GM18508 (cell line): Measurements from ENCODE around the gene TRIAP1.
"Not testable (repeated sequence)": the region's sequence is repeated elsewhere in the genome, so short reads cannot be mapped to it uniquely, and the experiment has no call there.

Experiments used
- ATAC-seq: cut with Tn5 transposase; IDR thresholded peaks from one replicate; pipeline ENCODE4 v1.9.1; 2021; ENCODE audit warnings: moderate number of reproducible peaks; ENCODE audit not compliant: insufficient read depth, unreplicated experiment

The TRIAP1 gene

GRCh38 chr12:120469450-120470149 lies 23.4 kb upstream of the TRIAP1 start, which contains the start of gene SRSF9:
Gene SRSF9 (minus strand): TSS chr12:120469748. CDS start chr12:120469609, 139 bp downstream.
- ATAC-seq: peak; percentile 64

- ATAC-seq: no peak
Measured at GRCh38 chr12:120468821-120469449, 22.8 kb upstream of the TRIAP1 start.

- no peak for ATAC-seq
Measured at GRCh38 chr12:120468325-120468820, 22.2 kb upstream of the TRIAP1 start.

- no peak for ATAC-seq
Measured at GRCh38 chr12:120467439-120467838, 21.3 kb upstream of the TRIAP1 start.

GRCh38 chr12:120466560-120467315 lies 20.6 kb upstream of the TRIAP1 start:
- ATAC-seq: no peak

GRCh38 chr12:120465756-120466155 lies 19.6 kb upstream of the TRIAP1 start:
- ATAC-seq: no peak

- no peak for ATAC-seq
Measured at GRCh38 chr12:120463712-120464111, 17.5 kb upstream of the TRIAP1 start.

GRCh38 chr12:120462099-120462640 lies 16.0 kb upstream of the TRIAP1 start:
- ATAC-seq: no peak

- ATAC-seq: no peak
Measured at GRCh38 chr12:120460157-120460556, 14.0 kb upstream of the TRIAP1 start.

GRCh38 chr12:120457133-120457532 lies 10.9 kb upstream of the TRIAP1 start:
- no peak for ATAC-seq

GRCh38 chr12:120455302-120455701 lies 9.1 kb upstream of the TRIAP1 start:
- no peak for ATAC-seq

GRCh38 chr12:120453977-120454376 lies 7.8 kb upstream of the TRIAP1 start:
- no peak for ATAC-seq

GRCh38 chr12:120453060-120453750 lies 7.0 kb upstream of the TRIAP1 start:
- no peak for ATAC-seq

GRCh38 chr12:120452524-120452923 lies 6.3 kb upstream of the TRIAP1 start:
- not testable (repeated sequence) for ATAC-seq

GRCh38 chr12:120447992-120448391 lies 1.8 kb upstream of the TRIAP1 start:
- no peak for ATAC-seq

- not testable (repeated sequence) for ATAC-seq
Measured at GRCh38 chr12:120446844-120447178, 627 bp upstream of the TRIAP1 start.

GRCh38 chr12:120444676-120445075 lies 1.5 kb downstream of the TRIAP1 start:
- no peak for ATAC-seq

GRCh38 chr12:120439646-120440247 lies 6.4 kb downstream of the TRIAP1 start:
- no peak for ATAC-seq

- ATAC-seq: no peak
Measured at GRCh38 chr12:120438495-120439198, 7.5 kb downstream of the TRIAP1 start.
